NCI-H2029 treated with DMSO at 0.1 percent for 48 hours (cell line): ENCODE measurements around the gene UGP2.
A peak's percentile ranks its signal among the peaks of the same experiment; 100 is the strongest.
"Not testable (repeated sequence)": the region's sequence is repeated elsewhere in the genome, so short reads cannot be mapped to it uniquely, and the experiment has no call there.

Experiments
- DNase-seq: peaks from one replicate; lab custom pipeline; 2025; lab: John Stamatoyannopoulos, UW

UGP2 gene

DNA sequence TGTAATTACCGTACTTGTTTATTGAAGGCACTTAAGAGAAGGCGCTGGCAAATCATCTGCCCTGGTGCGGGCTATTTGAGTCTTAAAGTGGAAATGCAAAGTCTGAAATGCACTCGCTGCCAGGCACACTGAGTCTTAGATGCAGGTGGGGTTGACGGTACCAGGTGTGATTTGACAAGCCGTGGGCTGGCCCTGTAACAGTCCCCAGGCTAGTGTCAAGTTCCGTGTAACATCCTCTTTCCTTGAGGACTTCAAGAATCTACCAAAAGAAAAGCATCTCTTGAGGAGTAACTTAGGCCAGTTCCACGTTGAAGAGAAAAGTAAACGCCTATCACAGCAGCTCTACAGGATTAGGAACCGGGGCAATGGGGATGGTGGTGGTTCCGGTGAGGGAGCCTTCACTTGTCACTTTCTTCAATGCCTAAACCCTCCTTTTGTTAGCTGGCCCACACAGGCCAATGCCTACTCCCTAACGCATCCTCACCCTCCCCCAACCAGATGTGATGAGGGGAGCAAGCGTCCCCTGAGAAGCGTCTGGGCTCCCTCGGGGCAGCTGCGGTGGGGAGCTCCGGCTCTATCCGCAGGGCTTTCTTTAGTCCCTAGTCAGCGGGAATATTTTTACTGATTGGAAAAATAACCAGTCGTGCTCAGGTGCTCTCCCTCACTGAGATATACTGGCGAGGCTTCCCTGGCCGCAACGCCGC lies 1.5 kb upstream of the UGP2 start:
- DNase-seq = no peak

- peak; percentile 70 for DNase-seq
These were observed 877 bp upstream of the UGP2 start for GRCh38 chr2:63840785-63841253.

GRCh38 chr2:63842149-63843061 lies 709 bp downstream of the UGP2 start:
- no peak for DNase-seq

GRCh38 chr2:63843093-63843492 lies 1.4 kb downstream of the UGP2 start:
- no peak for DNase-seq

DNA sequence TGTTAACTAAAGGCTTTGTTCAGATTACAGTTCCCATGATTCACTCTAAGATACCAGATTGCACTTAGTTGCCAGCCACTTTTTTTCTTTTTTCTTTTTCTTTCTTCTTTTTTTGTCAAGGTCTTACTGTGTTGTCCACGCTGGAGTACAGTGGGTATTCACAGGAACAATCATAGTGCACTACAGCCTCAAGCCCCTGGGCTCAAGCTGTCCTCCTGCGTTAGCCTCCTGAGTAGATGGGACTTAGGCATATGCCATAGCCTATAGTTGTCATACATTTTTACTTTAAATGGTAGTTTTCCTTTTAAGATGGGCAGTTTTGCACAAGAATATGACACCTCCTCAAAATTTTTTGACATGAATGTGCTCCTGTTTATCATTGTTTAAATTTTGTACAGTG lies 2.1 kb downstream of the UGP2 start:
- no peak for DNase-seq

DNA sequence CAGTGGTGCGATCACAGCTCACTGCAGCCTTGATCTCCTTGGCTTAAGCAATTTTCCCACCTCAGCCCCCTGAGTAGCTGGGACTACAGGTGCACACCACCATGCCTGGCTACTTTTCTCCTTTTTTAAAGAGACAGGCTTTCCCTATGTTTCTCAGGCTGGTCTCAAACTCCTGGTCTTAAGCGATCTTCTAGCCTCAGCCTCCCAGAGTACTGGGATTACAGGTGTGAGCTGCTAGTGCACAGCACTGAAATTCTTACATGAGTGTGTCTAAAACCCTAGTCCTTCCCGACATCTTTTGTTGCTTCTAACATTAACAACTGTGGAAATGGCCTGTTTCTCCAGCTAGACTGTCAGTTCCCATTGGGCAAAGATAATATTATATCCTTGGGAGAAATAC lies 2.9 kb downstream of the UGP2 start:
- no peak for DNase-seq

- DNase-seq = no peak
These were observed 4.2 kb downstream of the UGP2 start for GRCh38 chr2:63845866-63846265.

- no peak for DNase-seq
These were observed 4.8 kb downstream of the UGP2 start for GRCh38 chr2:63846487-63846886.

DNA sequence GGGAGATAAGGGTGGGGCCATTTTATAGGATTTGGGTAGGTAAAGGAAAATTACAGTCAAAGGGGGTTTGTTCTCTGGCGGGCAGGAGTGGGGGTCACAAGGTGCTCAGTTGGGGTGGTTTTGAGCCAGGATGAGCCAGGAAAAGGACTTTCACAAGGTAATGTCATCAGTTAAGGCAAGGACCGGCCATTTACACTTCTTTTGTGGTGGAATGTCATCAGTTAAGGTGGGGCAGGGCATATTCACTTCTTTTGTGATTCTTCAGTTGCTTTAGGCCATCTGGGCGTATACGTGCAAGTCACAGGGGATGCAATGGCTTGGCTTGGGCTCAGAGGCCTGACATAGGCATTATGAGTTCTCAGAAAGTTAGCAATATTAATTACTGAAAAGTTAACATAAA lies 5.9 kb downstream of the UGP2 start:
- DNase-seq = not testable (repeated sequence)

DNA sequence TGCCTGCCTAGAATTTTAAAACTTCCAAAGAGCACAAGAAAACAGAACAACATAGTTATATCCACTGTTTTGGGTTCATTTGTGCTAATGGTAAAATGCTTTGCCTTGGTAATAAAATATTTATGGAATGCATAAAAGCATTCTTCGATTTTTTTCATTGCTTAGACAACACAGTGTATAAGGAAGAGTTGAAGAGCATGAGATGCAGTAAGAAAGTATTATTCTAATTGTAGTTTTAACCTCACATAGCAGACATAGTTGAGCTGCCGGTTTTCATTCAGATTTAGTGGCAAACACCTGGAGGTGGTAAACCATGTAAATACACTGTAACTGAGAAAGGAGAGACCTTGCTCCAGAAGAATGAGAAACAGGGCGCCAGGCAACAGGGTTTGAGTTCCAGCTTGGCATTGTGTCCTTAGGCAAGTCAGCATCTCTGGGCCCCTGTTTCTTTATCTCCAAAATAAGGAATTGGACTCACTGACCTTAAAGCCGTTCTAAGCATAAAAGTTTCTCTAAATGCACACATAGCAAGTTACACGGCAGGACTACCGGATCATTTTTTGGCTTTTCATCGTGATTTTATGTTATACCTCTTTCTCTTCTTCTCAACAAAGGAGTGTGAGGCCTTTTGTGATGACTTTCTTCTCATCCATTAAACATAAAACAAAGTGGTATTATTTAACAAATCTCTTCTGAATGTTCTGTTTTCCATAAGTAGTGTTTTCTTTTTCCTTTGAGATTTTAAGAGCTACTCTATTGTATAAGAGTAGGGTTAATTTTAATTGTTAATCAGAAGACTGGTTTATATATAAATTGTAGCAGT lies 7.9 kb downstream of the UGP2 start:
- no peak for DNase-seq

DNA sequence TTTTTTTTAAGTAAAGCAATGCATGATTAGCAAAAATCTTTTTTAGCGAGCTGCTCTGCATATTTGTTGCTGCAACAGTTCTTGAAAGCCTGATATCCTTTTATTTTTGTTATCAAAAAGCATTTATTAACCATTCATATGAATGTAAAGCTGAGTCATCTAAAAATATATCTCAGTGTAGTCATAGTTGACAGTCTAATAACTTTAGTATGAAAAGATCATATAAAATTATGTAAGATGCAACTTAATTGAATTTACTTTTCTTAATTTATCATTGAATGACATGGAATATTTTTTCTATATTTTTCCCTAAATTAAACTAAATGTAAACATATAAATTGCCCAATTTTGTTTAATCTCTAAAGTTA lies 8.5 kb downstream of the UGP2 start:
- DNase-seq = no peak

DNA sequence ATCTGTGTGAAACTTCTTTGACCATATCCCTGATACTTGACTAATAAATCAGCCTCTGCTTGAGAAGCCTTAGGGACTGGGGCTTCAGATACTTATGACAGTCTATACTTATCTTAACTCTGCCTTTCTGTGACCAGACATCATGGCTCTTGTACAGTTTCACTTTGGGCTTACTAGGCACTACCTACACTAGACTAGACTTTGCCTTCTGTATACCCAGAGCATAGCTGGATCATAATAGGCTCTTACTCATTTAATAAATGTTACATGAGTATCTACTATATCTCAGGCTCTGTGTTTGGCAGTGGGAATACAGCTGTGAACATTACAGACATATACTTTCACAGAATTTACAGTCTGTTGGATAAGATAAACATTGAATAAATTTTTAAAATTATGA lies 9.0 kb downstream of the UGP2 start:
- DNase-seq = no peak

DNA sequence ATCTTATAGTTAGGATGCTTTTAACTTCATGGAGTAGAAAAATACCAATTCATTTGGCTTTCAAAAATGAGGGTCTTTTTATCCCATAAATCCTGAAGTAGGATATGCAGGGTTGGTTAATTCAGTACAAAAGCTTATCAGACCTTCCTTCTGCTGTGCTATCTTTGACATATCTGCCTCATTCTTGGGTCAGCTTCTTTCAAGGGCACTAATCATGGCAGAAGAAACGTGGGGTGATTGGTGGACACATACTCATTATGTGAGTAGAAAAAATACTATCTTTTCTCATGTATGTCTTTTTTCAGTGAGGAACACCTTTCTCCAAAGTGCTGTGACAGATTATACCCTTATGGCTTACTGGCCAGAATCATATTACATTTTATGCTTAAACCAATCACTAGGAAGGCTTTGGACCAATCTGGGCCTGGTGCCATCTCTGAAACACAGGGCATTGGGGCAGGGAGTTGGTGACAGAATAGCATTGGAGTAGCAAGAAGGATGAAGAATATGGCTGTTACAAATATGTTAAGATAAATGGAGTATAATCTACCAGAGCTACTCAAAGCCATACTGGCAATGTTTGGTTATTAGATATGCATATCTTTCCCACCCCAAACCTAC lies 10.1 kb downstream of the UGP2 start:
- no peak for DNase-seq

DNA sequence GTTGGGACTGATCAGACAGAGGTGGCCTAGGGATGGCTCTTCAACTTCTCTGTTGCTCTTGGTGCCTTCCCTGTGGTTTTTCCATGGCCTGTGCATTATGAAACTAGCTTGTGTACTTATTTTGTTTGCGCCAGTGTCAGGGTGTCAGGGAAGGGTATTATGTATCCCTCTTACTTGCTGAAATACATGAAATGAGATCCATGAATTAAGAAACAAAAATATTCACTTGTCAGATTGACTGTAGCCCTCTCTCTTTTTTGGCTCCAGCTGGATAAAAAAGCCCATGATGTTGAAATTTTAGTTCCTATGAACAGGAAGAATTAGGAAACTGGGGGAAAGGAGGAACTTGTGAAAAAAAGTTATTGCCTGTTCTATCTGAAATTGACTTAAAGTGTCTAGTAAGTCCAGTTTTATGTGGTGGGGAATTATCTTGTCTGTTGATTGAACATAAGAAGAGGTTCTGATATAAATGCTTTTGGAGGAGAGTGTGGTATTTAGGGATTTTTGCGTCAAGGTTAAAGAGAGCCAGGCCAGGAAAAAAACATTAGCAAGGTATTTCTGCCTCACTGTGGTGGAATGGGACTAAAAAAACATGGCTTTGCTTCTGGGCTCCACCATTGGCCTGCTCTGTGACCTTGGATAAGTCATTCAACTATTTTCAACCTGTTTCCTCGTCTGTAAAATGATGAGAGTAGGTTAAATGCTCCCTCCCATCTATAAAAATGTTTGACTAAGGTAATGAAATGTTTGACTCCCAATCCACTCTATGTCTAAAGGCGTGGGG lies 12.0 kb downstream of the UGP2 start:
- DNase-seq = no peak

DNA sequence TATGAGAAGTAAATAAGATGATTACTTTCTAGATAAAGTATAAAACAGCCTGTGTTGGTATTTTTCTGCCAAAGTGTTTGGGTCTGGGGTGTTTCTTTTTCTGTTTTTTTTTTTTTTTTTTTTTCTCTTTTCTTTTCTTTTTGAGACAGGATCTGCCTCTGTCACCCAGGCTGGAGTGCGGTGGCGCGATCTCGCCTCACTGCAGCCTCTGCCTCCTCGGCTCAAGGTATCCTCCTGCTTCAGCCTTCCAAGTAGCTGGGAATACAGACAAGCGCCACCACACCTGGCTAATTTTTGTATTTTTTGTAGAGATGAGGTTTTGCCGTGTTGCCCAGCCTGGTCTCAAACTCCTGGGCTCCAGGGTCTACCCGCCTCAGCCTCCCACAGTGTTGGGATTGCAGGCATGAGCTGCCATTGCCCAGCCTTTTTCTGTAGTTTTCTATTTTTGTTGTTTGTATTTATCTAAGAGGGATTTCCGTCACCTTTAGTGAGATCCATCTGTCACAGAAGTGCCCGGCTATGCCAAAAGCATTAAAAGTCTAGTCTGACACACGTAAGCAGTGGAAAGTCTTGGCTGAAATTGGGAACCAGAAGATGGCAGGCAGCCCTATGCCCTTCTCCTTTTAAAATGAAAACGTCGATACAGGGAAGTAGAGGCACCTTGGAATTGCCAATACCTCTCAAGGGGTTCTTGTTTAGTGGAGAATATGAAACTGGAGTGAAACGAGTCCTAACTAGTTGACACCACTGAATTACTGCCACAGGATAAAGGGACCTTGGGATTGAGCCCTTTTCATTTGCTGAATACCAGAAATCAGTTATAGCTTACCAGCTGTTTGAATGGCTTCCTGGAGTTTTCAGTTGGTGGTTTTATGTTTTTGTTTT lies 14.0 kb downstream of the UGP2 start:
- no peak for DNase-seq

GRCh38 chr2:63856303-63856603 lies 14.6 kb downstream of the UGP2 start:
- no peak for DNase-seq

GRCh38 chr2:63858291-63858690 lies 16.6 kb downstream of the UGP2 start:
- DNase-seq = no peak

DNA sequence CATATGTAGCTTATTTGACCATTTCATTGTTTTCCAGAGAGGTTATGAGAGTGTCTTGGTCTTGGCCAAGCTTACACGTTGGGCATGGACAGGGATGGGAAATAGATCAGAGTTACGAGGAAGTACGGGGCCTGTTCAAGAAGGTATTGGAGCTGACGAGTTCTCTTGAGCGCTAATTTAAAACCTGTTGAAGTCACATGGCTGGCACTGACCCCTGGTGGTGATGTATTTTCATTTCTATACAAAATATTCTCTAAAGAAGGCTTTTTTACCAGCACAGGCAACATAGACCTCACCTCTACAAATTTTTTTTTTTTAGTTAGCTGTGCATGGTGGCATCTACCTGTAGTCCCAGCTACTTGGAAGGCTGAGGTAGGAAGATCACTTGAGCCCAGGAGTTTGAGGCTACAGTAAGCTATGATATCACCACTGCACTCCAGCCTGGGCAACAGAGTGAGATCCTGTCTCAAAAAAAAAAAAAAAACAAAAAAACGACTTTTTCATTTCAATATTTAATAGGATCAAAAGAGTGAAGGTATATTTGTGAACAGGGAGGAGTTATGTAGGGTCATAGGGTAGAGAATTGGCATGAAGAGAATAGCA lies 19.6 kb downstream of the UGP2 start:
- DNase-seq = no peak

DNA sequence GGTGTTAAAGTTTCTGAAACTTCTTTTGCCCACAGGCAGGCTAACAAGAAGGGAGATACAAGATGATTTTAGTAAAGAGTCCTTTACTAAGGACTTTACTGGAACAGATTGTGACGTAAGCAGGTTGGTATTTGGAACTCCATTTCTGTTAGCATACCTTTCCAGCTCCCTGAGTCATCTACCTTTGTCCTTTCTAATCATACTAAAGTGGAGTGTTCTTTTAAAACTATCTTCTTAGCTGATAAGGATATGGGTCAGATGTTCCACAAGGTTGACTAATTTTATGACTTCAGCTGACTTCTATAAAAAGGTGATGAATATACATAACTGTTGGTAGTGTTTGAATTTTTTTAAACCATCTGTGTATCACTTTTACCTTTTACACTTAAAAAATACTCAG lies 21.1 kb downstream of the UGP2 start:
- no peak for DNase-seq

DNA sequence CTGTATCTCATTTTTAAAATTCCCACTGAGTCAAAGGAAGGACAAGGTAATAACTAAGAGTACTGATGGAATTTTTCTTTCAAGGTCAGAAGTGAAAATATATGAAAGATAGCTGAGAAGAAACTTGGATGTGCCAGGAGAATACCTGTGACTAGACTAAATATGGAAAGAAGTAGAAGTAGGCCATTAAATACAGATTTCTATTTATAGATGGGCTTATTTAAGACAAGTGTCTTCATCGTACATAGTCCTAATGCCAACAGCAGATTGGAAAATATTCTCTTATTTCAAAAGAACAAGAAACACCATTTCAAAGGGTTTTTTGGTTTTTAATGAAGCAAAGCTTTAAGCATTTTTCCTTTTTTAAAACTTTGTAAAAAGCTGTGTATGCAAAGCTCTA lies 22.0 kb downstream of the UGP2 start:
- DNase-seq = no peak
